Activated CD4-positive, CD25-positive, alpha-beta regulatory T cell treated with anti-CD3 and anti-CD28 coated beads, Interleukin-2, amount 50 U/mL, for 16 hours (primary cell): ENCODE measurements around the gene TNFRSF14.

Source experiments
- DNase-seq: peaks from one replicate; pipeline ENCODE4 v3.0.0-alpha.2; 2020; ENCODE audit warnings: low read depth, low spot score

Gene TNFRSF14

GRCh38 chr1:2523191-2523890 is 32.8 kb upstream of the TNFRSF14 start:
- DNase-seq, result no peak

GRCh38 chr1:2523891-2524609 is 32.1 kb upstream of the TNFRSF14 start:
- DNase-seq, result no peak

- no peak for DNase-seq
Measured at GRCh38 chr1:2525572-2525919, 30.6 kb upstream of the TNFRSF14 start.

GRCh38 chr1:2525920-2526823 is 30.0 kb upstream of the TNFRSF14 start, which contains the start of gene PANK4:
Gene PANK4 (minus strand): TSS chr1:2526596. CDS start chr1:2526587, 9 bp downstream.
- DNase-seq, result peak; percentile 78

- no peak for DNase-seq
Measured at GRCh38 chr1:2526824-2527555, 29.2 kb upstream of the TNFRSF14 start.

- no peak for DNase-seq
Measured at GRCh38 chr1:2527556-2527860, 28.7 kb upstream of the TNFRSF14 start.

GRCh38 chr1:2528016-2528415 is 28.2 kb upstream of the TNFRSF14 start:
- no peak for DNase-seq

- no peak for DNase-seq
Measured at GRCh38 chr1:2528611-2528965, 27.6 kb upstream of the TNFRSF14 start.

GRCh38 chr1:2528966-2529783 is 27.0 kb upstream of the TNFRSF14 start:
- no peak for DNase-seq

- DNase-seq, result no peak
Measured at GRCh38 chr1:2529784-2530512, 26.2 kb upstream of the TNFRSF14 start, which contains the start of gene HES5. Gene HES5 (minus strand): TSS chr1:2530263. CDS start chr1:2530164, 99 bp downstream.

- no peak for DNase-seq
Measured at GRCh38 chr1:2530513-2531361, 25.4 kb upstream of the TNFRSF14 start.

GRCh38 chr1:2532485-2533160 is 23.5 kb upstream of the TNFRSF14 start:
- DNase-seq, result no peak

GRCh38 chr1:2533365-2533764 is 22.8 kb upstream of the TNFRSF14 start:
- no peak for DNase-seq

GRCh38 chr1:2534315-2534686 is 21.9 kb upstream of the TNFRSF14 start:
- DNase-seq, result no peak

- DNase-seq, result no peak
Measured at GRCh38 chr1:2534687-2535441, 21.3 kb upstream of the TNFRSF14 start.

- DNase-seq, result no peak
Measured at GRCh38 chr1:2535455-2535854, 20.7 kb upstream of the TNFRSF14 start.

GRCh38 chr1:2535981-2536380 is 20.2 kb upstream of the TNFRSF14 start:
- no peak for DNase-seq

GRCh38 chr1:2537784-2538115 is 18.4 kb upstream of the TNFRSF14 start:
- no peak for DNase-seq
